ENCODE measurements around the gene ZSWIM8.

Gene ZSWIM8

GRCh38 chr10:73773152-73773879 lies 12.1 kb upstream of the ZSWIM8 start:
- Histone ChIP-seq H3K4me3 (ENCODE audit: low read length) (peak overlapping the region; percentile 92), H3K36me3 (ENCODE audit: insufficient read depth, low read length) (peaks cover 49% of the 10 kb centered on the region), H3K9ac (ENCODE audit: low read depth, low read length) (peak overlapping the region; percentile 92), H3K9me3 (replicated peaks; ENCODE audit: low read length) (no peaks in the 10 kb centered on the region), H3K4me2 (ENCODE audit: low read length) (peak overlapping the region; percentile 98), H3K27me3 (ENCODE audit: control insufficient read depth, insufficient read depth, low read length) (no peaks in the 10 kb centered on the region), H3K4me1 (ENCODE audit: control insufficient read depth, insufficient read depth, low read length) (peaks cover 19% of the 10 kb centered on the region)

- H3K27me3 ChIP-seq (ENCODE audit: control insufficient read depth, insufficient read depth, low read length) = no peaks in the 10 kb centered on the region
- peak overlapping the region; percentile 92 for H3K4me3 ChIP-seq (ENCODE audit: low read length)
- peaks cover 19% of the 10 kb centered on the region for H3K4me1 ChIP-seq (ENCODE audit: control insufficient read depth, insufficient read depth, low read length)
- H3K9me3 ChIP-seq (replicated peaks; ENCODE audit: low read length) = no peaks in the 10 kb centered on the region
- H3K36me3 ChIP-seq (ENCODE audit: insufficient read depth, low read length) = peaks cover 38% of the 10 kb centered on the region
- H3K9ac ChIP-seq (ENCODE audit: low read depth, low read length) = peak overlapping the region; percentile 14
- peak overlapping the region; percentile 98 for H3K4me2 ChIP-seq (ENCODE audit: low read length)
Observed at GRCh38 chr10:73774637-73775036, 10.8 kb upstream of the ZSWIM8 start.

GRCh38 chr10:73779018-73779417 lies 6.4 kb upstream of the ZSWIM8 start:
- Histone ChIP-seq H3K4me3 (ENCODE audit: low read length) (no peak overlapping the region), H3K27me3 (ENCODE audit: control insufficient read depth, insufficient read depth, low read length) (no peaks in the 10 kb centered on the region), H3K4me1 (ENCODE audit: control insufficient read depth, insufficient read depth, low read length) (peaks cover 29% of the 10 kb centered on the region), H3K9me3 (replicated peaks; ENCODE audit: low read length) (no peaks in the 10 kb centered on the region), H3K4me2 (ENCODE audit: low read length) (no peak overlapping the region), H3K36me3 (ENCODE audit: insufficient read depth, low read length) (peaks cover 21% of the 10 kb centered on the region), H3K9ac (ENCODE audit: low read depth, low read length) (no peak overlapping the region)

- H3K9ac ChIP-seq (ENCODE audit: low read depth, low read length) = no peak overlapping the region
- H3K4me3 ChIP-seq (ENCODE audit: low read length) = no peak overlapping the region
- no peaks in the 10 kb centered on the region for H3K27me3 ChIP-seq (ENCODE audit: control insufficient read depth, insufficient read depth, low read length)
- peaks cover 21% of the 10 kb centered on the region for H3K36me3 ChIP-seq (ENCODE audit: insufficient read depth, low read length)
- no peak overlapping the region for H3K4me2 ChIP-seq (ENCODE audit: low read length)
- no peaks in the 10 kb centered on the region for H3K9me3 ChIP-seq (replicated peaks; ENCODE audit: low read length)
- H3K4me1 ChIP-seq (ENCODE audit: control insufficient read depth, insufficient read depth, low read length) = peaks cover 25% of the 10 kb centered on the region
Observed at GRCh38 chr10:73779539-73780197, 5.7 kb upstream of the ZSWIM8 start.

- Histone ChIP-seq H3K36me3 (ENCODE audit: insufficient read depth, low read length) (peaks cover 16% of the 10 kb centered on the region), H3K4me1 (ENCODE audit: control insufficient read depth, insufficient read depth, low read length) (peaks cover 24% of the 10 kb centered on the region), H3K27me3 (ENCODE audit: control insufficient read depth, insufficient read depth, low read length) (no peaks in the 10 kb centered on the region), H3K9me3 (replicated peaks; ENCODE audit: low read length) (no peaks in the 10 kb centered on the region), H3K4me3 (ENCODE audit: low read length) (peak overlapping the region; percentile 85), H3K9ac (ENCODE audit: low read depth, low read length) (peak overlapping the region; percentile 92), H3K4me2 (ENCODE audit: low read length) (peak overlapping the region; percentile 88)
Observed at GRCh38 chr10:73780301-73780700, 5.1 kb upstream of the ZSWIM8 start.

- H3K27me3 ChIP-seq (ENCODE audit: control insufficient read depth, insufficient read depth, low read length) = no peaks in the 10 kb centered on the region
- no peaks in the 10 kb centered on the region for H3K9me3 ChIP-seq (replicated peaks; ENCODE audit: low read length)
- peaks cover 23% of the 10 kb centered on the region for H3K4me1 ChIP-seq (ENCODE audit: control insufficient read depth, insufficient read depth, low read length)
- H3K4me3 ChIP-seq (ENCODE audit: low read length) = peak overlapping the region; percentile 85
- peak overlapping the region; percentile 88 for H3K4me2 ChIP-seq (ENCODE audit: low read length)
- H3K9ac ChIP-seq (ENCODE audit: low read depth, low read length) = peak overlapping the region; percentile 92
- H3K36me3 ChIP-seq (ENCODE audit: insufficient read depth, low read length) = peaks cover 9% of the 10 kb centered on the region
Observed at GRCh38 chr10:73780966-73781365, 4.4 kb upstream of the ZSWIM8 start.

GRCh38 chr10:73781548-73781878 lies 3.9 kb upstream of the ZSWIM8 start:
- no peaks in the 10 kb centered on the region for H3K9me3 ChIP-seq (replicated peaks; ENCODE audit: low read length)
- peaks cover 23% of the 10 kb centered on the region for H3K4me1 ChIP-seq (ENCODE audit: control insufficient read depth, insufficient read depth, low read length)
- H3K4me2 ChIP-seq (ENCODE audit: low read length) = peak overlapping the region; percentile 88
- H3K4me3 ChIP-seq (ENCODE audit: low read length) = peak overlapping the region; percentile 85
- H3K36me3 ChIP-seq (ENCODE audit: insufficient read depth, low read length) = peaks cover 9% of the 10 kb centered on the region
- H3K9ac ChIP-seq (ENCODE audit: low read depth, low read length) = peak overlapping the region; percentile 92
- no peaks in the 10 kb centered on the region for H3K27me3 ChIP-seq (ENCODE audit: control insufficient read depth, insufficient read depth, low read length)

GRCh38 chr10:73781879-73782748 lies 3.3 kb upstream of the ZSWIM8 start, which contains the start of gene CHCHD1:
Gene CHCHD1, plus strand, starts transcription at chr10:73782048. Its CDS starts 28 bp downstream, at chr10:73782076.
- Histone ChIP-seq H3K9ac (ENCODE audit: low read depth, low read length) (peak within 1 kb of the TSS; percentile 92), H3K4me3 (ENCODE audit: low read length) (peak within 1 kb of the TSS; percentile 85), H3K9me3 (replicated peaks; ENCODE audit: low read length) (no peaks in the 10 kb centered on the region), H3K4me1 (ENCODE audit: control insufficient read depth, insufficient read depth, low read length) (peaks cover 24% of the 10 kb centered on the region), H3K27me3 (ENCODE audit: control insufficient read depth, insufficient read depth, low read length) (no peaks in the 10 kb centered on the region), H3K36me3 (ENCODE audit: insufficient read depth, low read length) (peaks cover 9% of the 10 kb centered on the region), H3K4me2 (ENCODE audit: low read length) (peak within 1 kb of the TSS; percentile 88)

- Histone ChIP-seq H3K36me3 (ENCODE audit: insufficient read depth, low read length) (peaks cover 7% of the 10 kb centered on the region), H3K9me3 (replicated peaks; ENCODE audit: low read length) (no peaks in the 10 kb centered on the region), H3K27me3 (ENCODE audit: control insufficient read depth, insufficient read depth, low read length) (no peaks in the 10 kb centered on the region), H3K4me3 (ENCODE audit: low read length) (peak overlapping the region; percentile 85), H3K4me1 (ENCODE audit: control insufficient read depth, insufficient read depth, low read length) (peaks cover 27% of the 10 kb centered on the region), H3K9ac (ENCODE audit: low read depth, low read length) (peak overlapping the region; percentile 92), H3K4me2 (ENCODE audit: low read length) (peak overlapping the region; percentile 88)
Observed at GRCh38 chr10:73782749-73783085, 2.7 kb upstream of the ZSWIM8 start.

- Histone ChIP-seq H3K4me2 (ENCODE audit: low read length) (peak overlapping the region; percentile 92), H3K4me3 (ENCODE audit: low read length) (peak overlapping the region; percentile 75), H3K4me1 (ENCODE audit: control insufficient read depth, insufficient read depth, low read length) (peaks cover 20% of the 10 kb centered on the region), H3K36me3 (ENCODE audit: insufficient read depth, low read length) (peaks cover 19% of the 10 kb centered on the region), H3K9me3 (replicated peaks; ENCODE audit: low read length) (no peaks in the 10 kb centered on the region), H3K27me3 (ENCODE audit: control insufficient read depth, insufficient read depth, low read length) (no peaks in the 10 kb centered on the region), H3K9ac (ENCODE audit: low read depth, low read length) (peak overlapping the region; percentile 84)
Observed at GRCh38 chr10:73785721-73786511, 510 bp downstream of the ZSWIM8 start.

- H3K4me2 ChIP-seq (ENCODE audit: low read length) = peak overlapping the region; percentile 92
- peaks cover 24% of the 10 kb centered on the region for H3K36me3 ChIP-seq (ENCODE audit: insufficient read depth, low read length)
- peak overlapping the region; percentile 84 for H3K9ac ChIP-seq (ENCODE audit: low read depth, low read length)
- no peaks in the 10 kb centered on the region for H3K9me3 ChIP-seq (replicated peaks; ENCODE audit: low read length)
- no peaks in the 10 kb centered on the region for H3K27me3 ChIP-seq (ENCODE audit: control insufficient read depth, insufficient read depth, low read length)
- peaks cover 16% of the 10 kb centered on the region for H3K4me1 ChIP-seq (ENCODE audit: control insufficient read depth, insufficient read depth, low read length)
- H3K4me3 ChIP-seq (ENCODE audit: low read length) = peak overlapping the region; percentile 75
Observed at GRCh38 chr10:73786512-73786885, 1.1 kb downstream of the ZSWIM8 start.
